Thyroid gland (tissue), 4 donors: ENCODE results near the gene MED12. TPM values are rescaled to one million over a fixed set of nuclear protein-coding genes. Genes with fewer than 3 reads are reported as not detected.

Experiments used
- DNase-seq, 2 donors: peaks; one replicate each; pipeline ENCODE4 v3.0.0-alpha.2; 2019
- H3K27ac ChIP-seq, 3 donors: fragments of 200-600 bp; sonication (generic); 1 replicate in 2 of 3; 2 replicates in 1 of 3; pipeline ENCODE4 v1.5.1; 2016 to 2019; ENCODE audit warnings: mild to moderate bottlenecking in 1 of 3, moderate library complexity in 1 of 3
- H3K27me3 ChIP-seq: fragments of 200-600 bp; sonication (generic); one replicate; pipeline ENCODE4 v1.5.1; 2019
- H3K36me3 ChIP-seq, 2 donors: fragments of 200-600 bp; sonication (generic); one replicate each; pipeline ENCODE4 v1.5.1; 2016 to 2019
- H3K4me1 ChIP-seq, 2 donors: fragments of 200-600 bp; sonication (generic); one replicate each; pipeline ENCODE4 v1.5.1; 2017 to 2019
- H3K4me3 ChIP-seq, 3 donors: fragments of 200-600 bp; sonication (generic); replicated peaks in 1 of 3; 1 replicate in 2 of 3; 2 replicates in 1 of 3; pipeline ENCODE4 v1.5.1; 2016; ENCODE audit warnings: mild to moderate bottlenecking in 1 of 3
- H3K9me3 ChIP-seq: fragments of 200-600 bp; sonication (generic); one replicate; pipeline ENCODE4 v1.5.1; 2017
- POLR2A ChIP-seq, 2 donors: fragments of 450-650 bp; IDR thresholded peaks; one replicate each; pipeline ENCODE4 v1.6.1; 2017; ENCODE audit warnings: antibody characterized with exemption in 2 of 2, mild to moderate bottlenecking in 2 of 2, moderate library complexity in 1 of 2
- WGBS, 2 donors: methylation state at CpG; one replicate each; pipeline ENCODE4 v1.1.5; 2017; 5-methylcytosine and 5-hydroxymethylcytosine counted together
- intact Hi-C: fragments of 100-400 bp; cut with DNase I; formaldehyde crosslinking; loops from one replicate; pipeline ENCODE4 v1.15.1; 2023
- total RNA-seq, 4 donors: library from RNA; depleted of rRNA; stranded (reverse); fragments of >200 nt; gene quantifications; one replicate each; pipeline ENCODE4 v1.2.3, GENCODE V29; 2016
- TF ChIP-seq, protein P1 (sequence below), 6 experiments: fragments of 200-600 bp in 3 of 6; fragments of 450-650 bp in 3 of 6; sonication (generic) in 3 of 6; IDR thresholded peaks; one replicate each; pipeline ENCODE4 v1.5.1; 2016 to 2019; ENCODE audit warnings: antibody characterized with exemption in 6 of 6, mild to moderate bottlenecking in 2 of 6, inconsistent platforms in 1 of 6, moderate library complexity in 1 of 6

Gene MED12
- total RNA-seq, 4 donors from 2014 or later, result 31.3 to 50.5 (median 42.9) TPM

- H3K9me3 ChIP-seq, result no peaks in the 10 kb centered on the region
- H3K27ac ChIP-seq, result no peak overlapping the region
- DNase-seq, result no peak
- intact Hi-C loops, result loop anchor here (10.0 kb wide), 1 partner anchor 172 kb away; no protein-coding TSS in a partner anchor
- WGBS, 2 donors, result 96 to 97% methylated on average over 2 to 5 of the region's 17 CpGs
- no peaks in the 10 kb centered on the region for H3K4me1 ChIP-seq
- no peaks in the 10 kb centered on the region for H3K27me3 ChIP-seq
- no peak overlapping the region for H3K4me3 ChIP-seq
- no peaks in the 10 kb centered on the region for H3K36me3 ChIP-seq
- no peak for TF ChIP-seq POLR2A (IDR thresholded peaks at IDR 0.05)
- TF ChIP-seq, protein P1, sequence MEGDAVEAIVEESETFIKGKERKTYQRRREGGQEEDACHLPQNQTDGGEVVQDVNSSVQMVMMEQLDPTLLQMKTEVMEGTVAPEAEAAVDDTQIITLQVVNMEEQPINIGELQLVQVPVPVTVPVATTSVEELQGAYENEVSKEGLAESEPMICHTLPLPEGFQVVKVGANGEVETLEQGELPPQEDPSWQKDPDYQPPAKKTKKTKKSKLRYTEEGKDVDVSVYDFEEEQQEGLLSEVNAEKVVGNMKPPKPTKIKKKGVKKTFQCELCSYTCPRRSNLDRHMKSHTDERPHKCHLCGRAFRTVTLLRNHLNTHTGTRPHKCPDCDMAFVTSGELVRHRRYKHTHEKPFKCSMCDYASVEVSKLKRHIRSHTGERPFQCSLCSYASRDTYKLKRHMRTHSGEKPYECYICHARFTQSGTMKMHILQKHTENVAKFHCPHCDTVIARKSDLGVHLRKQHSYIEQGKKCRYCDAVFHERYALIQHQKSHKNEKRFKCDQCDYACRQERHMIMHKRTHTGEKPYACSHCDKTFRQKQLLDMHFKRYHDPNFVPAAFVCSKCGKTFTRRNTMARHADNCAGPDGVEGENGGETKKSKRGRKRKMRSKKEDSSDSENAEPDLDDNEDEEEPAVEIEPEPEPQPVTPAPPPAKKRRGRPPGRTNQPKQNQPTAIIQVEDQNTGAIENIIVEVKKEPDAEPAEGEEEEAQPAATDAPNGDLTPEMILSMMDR (IDR thresholded peaks at IDR 0.05), result no peak
Observed at GRCh38 chrX:71167031-71167781, 48.8 kb downstream of the MED12 start.

GRCh38 chrX:71168134-71168533 is 49.7 kb downstream of the MED12 start:
- H3K27ac ChIP-seq, result no peak overlapping the region
- DNase-seq, result no peak
- TF ChIP-seq, protein P1 (IDR thresholded peaks at IDR 0.05), result no peak
- TF ChIP-seq POLR2A (IDR thresholded peaks at IDR 0.05), result no peak
- H3K4me1 ChIP-seq, result no peaks in the 10 kb centered on the region
- no peak overlapping the region for H3K4me3 ChIP-seq
- H3K36me3 ChIP-seq, result no peaks in the 10 kb centered on the region
- intact Hi-C loops, result loop anchor here (10.0 kb wide), 1 partner anchor 173 kb away; no protein-coding TSS in a partner anchor
- no peaks in the 10 kb centered on the region for H3K9me3 ChIP-seq
- no peaks in the 10 kb centered on the region for H3K27me3 ChIP-seq
- whole genome bisulfite sequencing, 2 donors, result 93 to 94% methylated on average over 2 to 3 of the region's 8 CpGs

GRCh38 chrX:71169586-71169985 is 51.2 kb downstream of the MED12 start:
- H3K36me3 ChIP-seq, result no peaks in the 10 kb centered on the region

DNA sequence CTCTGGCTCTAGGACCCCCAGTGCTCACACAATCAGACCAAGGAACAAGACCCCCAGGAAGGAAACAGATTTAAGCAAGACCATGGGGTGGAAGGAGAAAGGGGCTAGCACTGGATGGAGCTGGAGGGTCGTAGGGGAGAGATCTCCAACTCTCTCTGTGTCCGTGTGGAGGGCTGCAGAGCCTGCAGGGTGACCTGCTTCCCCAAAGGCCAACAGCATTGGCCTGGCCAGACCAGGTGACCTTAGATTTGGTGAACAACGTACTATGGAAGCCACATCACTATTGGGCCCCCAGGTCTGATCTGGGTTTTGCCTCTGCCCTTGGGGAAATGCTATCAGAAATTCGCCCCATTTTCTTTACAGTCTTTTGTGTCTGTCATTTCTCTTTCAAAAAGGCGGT is 52.3 kb downstream of the MED12 start:
- intact Hi-C loops, result loop anchor here (10.0 kb wide), 1 partner anchor 206 kb away; no protein-coding TSS in a partner anchor

More at GRCh38 chrX:71169586-71169985, 51.2 kb downstream of the MED12 start:
- no peaks in the 10 kb centered on the region for H3K9me3 ChIP-seq
- WGBS, 2 donors, result 85 to 96% methylated on average over 10 to 16 of the region's 22 CpGs
- no peak overlapping the region for H3K4me3 ChIP-seq
- DNase-seq, result no peak
- TF ChIP-seq, protein P1 (IDR thresholded peaks at IDR 0.05), result no peak
- TF ChIP-seq POLR2A (IDR thresholded peaks at IDR 0.05), result no peak
- no peak overlapping the region for H3K27ac ChIP-seq
- no peaks in the 10 kb centered on the region for H3K4me1 ChIP-seq
- intact Hi-C loops, result loop anchor here (10.0 kb wide), 1 partner anchor 175 kb away; no protein-coding TSS in a partner anchor
- no peaks in the 10 kb centered on the region for H3K27me3 ChIP-seq

More for the DNA sequence above, 52.3 kb downstream of the MED12 start:
- Histone ChIP-seq H3K4me1 (no peaks in the 10 kb centered on the region), H3K36me3 (no peaks in the 10 kb centered on the region), H3K27ac (no peak overlapping the region), H3K27me3 (no peaks in the 10 kb centered on the region), H3K4me3 (no peak overlapping the region), H3K9me3 (no peaks in the 10 kb centered on the region)
- 85 to 87% methylated on average over 5 of the region's 5 CpGs for WGBS, 2 donors
- no peak for DNase-seq
- TF ChIP-seq POLR2A (IDR thresholded peaks at IDR 0.05), result no peak
- TF ChIP-seq, protein P1 (IDR thresholded peaks at IDR 0.05), result no peak
